HG02981 (cell line): Measurements from ENCODE around the gene DNM3.
"Not testable (repeated sequence)": the region's sequence is repeated elsewhere in the genome, so short reads cannot be mapped to it uniquely, and the experiment has no call there.

Source experiments
- ATAC-seq: cut with Tn5 transposase; IDR thresholded peaks from one replicate; pipeline ENCODE4 v1.9.1; 2021; ENCODE audit warnings: mild to moderate bottlenecking, moderate library complexity; ENCODE audit not compliant: unreplicated experiment

DNM3 gene

DNA sequence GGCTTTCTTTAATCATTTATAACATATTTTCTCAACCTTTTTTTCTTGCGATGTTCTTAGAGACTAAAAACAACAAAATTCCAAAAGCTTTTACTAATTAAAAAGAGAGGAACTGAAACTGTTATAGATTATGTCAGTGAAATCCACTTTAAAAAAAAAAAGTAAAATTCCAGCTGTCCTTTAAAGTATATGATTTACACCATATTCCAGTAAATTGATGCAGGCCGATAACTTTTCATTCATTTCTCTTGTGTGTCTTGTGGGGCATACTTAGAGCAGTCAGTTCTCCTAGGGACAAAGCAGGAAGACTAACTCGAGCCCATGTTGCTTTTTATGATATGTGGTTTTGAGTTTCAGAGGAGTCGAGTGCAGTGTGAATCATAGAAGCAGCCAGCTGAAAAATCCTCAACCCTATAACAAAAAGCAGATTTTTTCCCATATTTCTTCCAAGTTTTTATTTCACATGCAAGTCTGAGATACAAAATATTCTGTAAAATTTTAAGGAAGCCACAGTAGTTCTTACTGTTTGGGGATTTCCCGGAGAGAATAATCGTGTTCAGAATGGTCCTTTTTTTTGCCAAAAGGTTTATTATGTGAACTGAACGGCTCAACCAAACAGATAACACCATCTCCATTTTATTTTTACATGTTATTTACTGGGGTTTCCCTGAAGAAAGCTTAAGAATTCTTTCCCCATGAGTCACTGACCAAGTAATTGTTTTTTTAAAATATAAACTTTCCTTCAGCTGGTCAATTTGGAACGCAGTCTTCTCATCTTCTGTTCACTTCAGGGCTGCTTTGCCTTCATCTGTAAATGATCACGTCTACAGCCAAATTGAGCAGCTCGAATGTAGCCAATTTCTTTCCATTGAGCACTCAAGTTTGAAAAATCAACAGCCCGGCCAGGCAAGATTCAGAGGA is 502.2 kb downstream of the DNM3 start:
- no peak for ATAC-seq

DNA sequence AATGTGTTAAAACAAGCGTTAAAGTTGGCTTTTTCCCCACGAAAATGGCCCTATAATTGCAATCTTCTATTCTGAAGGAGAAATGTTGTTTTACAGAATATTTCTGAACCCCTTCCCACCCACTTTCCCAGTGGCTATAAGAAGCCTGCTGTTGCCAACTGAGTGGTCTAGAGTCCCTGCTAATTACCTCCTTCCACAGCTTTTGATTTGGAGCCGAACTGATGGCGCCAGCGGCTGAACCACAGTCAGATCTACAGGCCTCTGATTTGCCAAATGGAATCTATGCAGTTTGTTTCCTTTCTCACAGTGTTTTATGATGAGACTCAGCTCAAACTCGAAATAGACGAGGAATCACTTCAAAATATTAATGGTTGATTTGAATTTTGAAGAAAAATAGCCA is 503.1 kb downstream of the DNM3 start:
- no peak for ATAC-seq

DNA sequence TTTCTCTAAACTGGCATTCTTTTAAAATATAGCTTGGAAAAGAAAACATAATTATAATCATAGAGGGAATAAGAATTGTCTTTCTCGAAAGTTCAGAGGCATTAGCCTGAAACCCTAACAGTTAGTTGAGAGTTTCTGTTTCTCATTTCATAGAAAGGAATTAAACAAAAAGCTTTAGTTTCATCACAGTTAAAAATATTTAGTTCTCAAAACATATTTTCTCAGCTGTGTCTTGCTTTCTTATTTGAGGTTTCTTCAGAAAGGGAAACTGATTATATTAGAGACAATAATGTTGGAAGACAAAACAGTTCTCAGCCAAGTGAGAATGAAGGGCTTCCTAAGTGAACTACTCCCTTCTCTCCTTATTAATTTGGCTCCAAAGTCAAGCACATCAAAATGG is 503.8 kb downstream of the DNM3 start:
- ATAC-seq = peak; percentile 32

GRCh38 chr1:172347416-172347815 is 506.1 kb downstream of the DNM3 start:
- ATAC-seq = no peak

GRCh38 chr1:172350856-172351255 is 509.6 kb downstream of the DNM3 start:
- no peak for ATAC-seq

- ATAC-seq = no peak
These were observed 510.0 kb downstream of the DNM3 start for GRCh38 chr1:172351346-172351745.

GRCh38 chr1:172351754-172352161 is 510.5 kb downstream of the DNM3 start:
- no peak for ATAC-seq

GRCh38 chr1:172352435-172352834 is 511.1 kb downstream of the DNM3 start:
- no peak for ATAC-seq

GRCh38 chr1:172354291-172355274 is 513.3 kb downstream of the DNM3 start:
- no peak for ATAC-seq

DNA sequence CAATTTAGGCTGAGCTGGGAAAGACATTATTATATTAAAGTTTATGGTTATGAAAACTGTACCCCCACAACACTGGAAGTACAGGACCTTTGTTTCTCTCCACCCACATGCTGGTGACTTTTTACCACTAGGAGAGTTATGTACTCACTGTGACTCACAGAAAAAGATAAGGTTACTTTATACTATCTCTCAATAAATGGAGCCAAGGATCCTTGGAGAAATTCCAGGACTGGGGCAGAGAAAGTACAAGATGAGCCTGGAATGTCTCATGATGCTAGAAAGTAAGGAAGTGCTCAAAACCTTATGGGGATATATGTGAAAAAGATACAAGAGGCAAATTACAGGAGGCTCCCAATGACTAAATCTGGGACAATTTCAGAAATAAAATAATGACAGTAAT is 515.3 kb downstream of the DNM3 start:
- no peak for ATAC-seq

DNA sequence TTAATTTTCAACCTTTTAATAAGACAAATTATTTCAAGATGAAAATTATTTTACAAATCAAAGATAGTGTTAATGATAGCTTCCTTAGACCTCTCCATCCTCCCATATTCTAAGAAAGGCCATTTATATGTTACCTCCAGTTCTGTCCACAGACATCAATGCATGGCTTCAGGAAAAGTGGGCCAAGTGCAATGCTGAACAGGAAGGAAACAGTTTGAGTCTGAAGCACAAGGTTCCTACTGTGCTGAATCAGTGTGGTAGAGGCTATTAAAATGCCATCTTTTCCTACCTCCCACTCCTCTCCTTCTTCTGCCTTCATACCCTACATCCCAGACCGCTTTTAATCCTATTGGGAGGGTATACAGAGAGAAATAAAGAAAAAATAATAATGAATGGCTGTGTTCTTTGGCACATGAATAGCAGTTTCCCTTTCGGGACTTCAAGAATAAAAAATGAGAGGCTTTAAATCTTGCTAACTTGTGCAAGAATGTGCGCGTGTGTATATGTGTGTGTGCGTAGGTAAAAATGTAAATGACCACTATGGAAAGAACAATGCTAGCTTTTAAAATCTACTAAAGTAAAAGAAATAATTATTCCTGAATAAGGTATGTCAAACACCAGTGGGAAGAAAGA is 516.6 kb downstream of the DNM3 start:
- no peak for ATAC-seq

DNA sequence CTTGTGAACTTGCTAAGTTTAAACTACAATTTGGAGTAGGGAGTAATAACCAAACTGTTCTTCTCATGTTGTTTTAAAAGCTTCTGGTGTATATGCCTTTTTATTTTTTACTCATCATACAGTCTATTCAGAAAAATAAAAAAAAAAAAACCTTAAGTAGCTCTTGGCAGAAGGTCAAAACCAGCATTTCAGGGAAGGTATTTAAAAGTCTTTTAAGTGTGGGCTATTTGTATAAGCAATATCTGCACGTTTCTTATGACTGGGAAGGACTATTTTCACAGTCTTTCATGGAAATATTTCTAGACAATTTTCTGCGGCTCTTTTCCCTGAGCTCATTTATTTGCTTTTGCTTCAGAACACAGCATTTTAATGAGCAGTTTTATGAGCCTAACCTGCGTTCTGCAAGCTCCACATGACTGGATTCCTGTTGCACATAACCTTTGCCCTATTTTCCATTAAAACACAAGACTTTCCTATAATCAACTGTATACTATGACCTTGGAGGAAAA is 518.2 kb downstream of the DNM3 start:
- ATAC-seq = no peak

DNA sequence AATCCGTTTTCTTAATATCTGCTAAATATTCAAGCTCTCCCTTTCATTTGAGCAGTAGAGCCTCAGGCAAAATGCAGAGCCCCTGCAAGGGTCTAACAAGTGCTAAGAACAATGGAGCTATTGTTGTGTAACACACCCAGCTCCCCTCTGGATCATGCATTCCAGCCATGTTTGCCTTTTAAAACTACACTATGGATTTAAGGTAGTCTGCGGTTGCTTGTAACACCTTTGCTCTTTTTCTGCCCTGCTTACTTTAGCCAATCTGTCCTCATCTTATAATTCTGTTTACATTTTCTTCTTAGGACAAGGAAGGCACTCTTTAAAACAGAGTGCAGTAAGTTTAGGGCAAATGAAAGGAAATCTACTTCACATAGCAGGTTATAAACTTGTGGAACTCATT is 519.2 kb downstream of the DNM3 start:
- no peak for ATAC-seq

DNA sequence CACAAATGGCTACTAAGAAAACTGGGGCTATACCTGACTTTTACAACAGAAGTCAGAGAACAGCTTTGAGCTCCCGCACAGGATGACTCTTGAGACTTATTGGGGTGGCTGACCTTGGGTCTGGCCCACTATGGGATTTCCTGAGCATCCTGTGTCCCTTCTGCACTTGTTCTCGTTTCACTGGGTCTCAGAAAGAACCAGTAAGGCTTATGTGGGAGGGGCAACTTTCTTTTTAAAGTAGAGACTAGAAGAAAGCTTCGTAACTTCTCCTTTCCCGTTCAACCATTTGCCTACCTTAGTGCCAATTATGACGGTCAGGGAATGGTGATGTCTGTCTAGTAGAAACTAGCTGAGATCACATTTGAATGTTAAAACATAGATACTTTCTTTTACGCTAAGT is 519.7 kb downstream of the DNM3 start:
- ATAC-seq = no peak

DNA sequence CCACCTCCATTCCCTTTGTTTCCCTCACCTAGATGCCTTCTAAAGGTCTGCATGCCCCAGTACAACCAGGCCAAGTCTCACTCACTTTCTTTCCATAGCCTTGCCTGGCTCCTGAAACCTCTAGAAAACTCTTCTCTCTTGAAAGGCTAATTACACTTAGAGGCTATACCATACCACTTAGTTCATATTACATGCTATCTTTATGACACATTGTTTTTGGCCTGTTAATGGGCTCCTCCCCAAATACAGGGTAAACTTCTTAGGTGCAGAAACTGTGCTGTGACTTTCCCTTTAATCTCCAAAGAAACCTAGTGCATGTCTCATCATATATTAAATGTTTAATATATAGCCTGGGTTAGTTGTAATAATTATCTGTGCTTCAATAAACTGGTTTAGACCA is 522.6 kb downstream of the DNM3 start:
- ATAC-seq = no peak

DNA sequence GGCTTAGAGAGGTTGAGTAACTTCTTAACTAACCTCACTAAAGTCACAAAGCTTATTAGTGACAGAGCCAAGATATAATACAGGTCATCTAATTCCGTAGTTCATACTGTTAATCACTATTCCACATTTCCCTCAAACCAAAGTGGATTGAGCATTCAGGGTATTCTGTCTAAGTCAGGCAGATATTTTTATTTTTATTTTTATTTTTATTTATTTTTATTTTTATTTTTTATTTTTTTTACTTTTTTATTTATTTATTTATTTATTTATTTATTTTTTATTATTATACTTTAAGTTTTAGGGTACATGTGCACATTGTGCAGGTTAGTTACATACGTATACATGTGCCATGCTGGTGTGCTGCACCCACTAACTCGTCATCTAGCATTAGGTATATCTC is 530.3 kb downstream of the DNM3 start:
- not testable (repeated sequence) for ATAC-seq

- no peak for ATAC-seq
These were observed 532.6 kb downstream of the DNM3 start for GRCh38 chr1:172373864-172374263.

GRCh38 chr1:172375211-172375631 is 533.9 kb downstream of the DNM3 start:
- no peak for ATAC-seq

DNA sequence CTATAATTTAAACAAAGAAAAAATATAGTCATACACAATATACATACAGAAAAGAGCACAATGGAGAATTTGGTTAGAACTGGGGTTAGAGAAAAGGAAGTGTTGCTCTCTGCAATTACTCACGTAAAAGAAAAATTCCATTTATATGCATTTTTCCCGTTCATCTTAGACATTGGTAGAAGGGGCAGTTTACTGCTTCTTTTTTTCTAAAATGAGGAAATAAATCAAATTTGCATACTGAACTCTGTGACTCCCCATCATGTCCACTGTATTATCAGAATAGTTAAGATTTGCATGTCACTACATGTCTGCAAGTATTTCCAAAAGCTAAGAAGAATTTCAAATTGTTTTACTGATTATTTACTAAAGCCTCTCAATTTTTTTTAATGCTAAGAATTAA is 535.1 kb downstream of the DNM3 start:
- no peak for ATAC-seq

DNA sequence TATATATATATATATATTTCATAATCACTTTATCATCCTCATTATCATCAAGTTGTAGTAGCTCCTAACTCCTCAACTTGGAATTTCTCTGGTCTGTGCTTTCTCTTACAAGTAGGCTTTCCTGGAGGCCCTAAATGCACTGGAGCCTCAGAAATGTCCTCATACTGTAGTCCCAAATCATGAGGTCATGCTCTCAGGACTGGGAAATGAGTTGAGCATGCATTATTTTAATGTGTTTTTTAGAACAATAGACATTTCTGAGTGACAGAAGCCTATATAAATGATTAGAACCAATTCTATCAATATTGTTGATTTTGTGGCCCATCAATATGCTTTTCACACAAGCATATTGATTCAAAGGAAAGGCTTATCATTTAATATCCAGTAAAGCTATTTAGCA is 536.3 kb downstream of the DNM3 start:
- no peak for ATAC-seq
